ENCODE data around the gene CAMKK1.

The CAMKK1 gene

GRCh38 chr17:3821101-3821500 is 71.8 kb downstream of the CAMKK1 start:
- H3K27ac ChIP-seq, result no peak overlapping the region
- no peak for TF ChIP-seq CTCF (conservative IDR thresholded peaks at IDR 0.05)

GRCh38 chr17:3818786-3819185 is 74.1 kb downstream of the CAMKK1 start:
- no peak for TF ChIP-seq CTCF (conservative IDR thresholded peaks at IDR 0.05)
- no peak overlapping the region for H3K27ac ChIP-seq

- no peak for TF ChIP-seq CTCF (conservative IDR thresholded peaks at IDR 0.05)
- H3K27ac ChIP-seq, result no peak overlapping the region
These were observed 74.8 kb downstream of the CAMKK1 start for GRCh38 chr17:3817851-3818605.

GRCh38 chr17:3815925-3816324 is 76.9 kb downstream of the CAMKK1 start:
- TF ChIP-seq CTCF (conservative IDR thresholded peaks at IDR 0.05), result no peak
- no peak overlapping the region for H3K27ac ChIP-seq

GRCh38 chr17:3815122-3815521 is 77.7 kb downstream of the CAMKK1 start:
- TF ChIP-seq CTCF (conservative IDR thresholded peaks at IDR 0.05), result no peak
- H3K27ac ChIP-seq, result no peak overlapping the region

GRCh38 chr17:3814361-3814760 is 78.5 kb downstream of the CAMKK1 start:
- H3K27ac ChIP-seq, result no peak overlapping the region
- no peak for TF ChIP-seq CTCF (conservative IDR thresholded peaks at IDR 0.05)

- no peak for TF ChIP-seq CTCF (conservative IDR thresholded peaks at IDR 0.05)
- H3K27ac ChIP-seq, result no peak overlapping the region
These were observed 79.7 kb downstream of the CAMKK1 start for GRCh38 chr17:3813171-3813570.
